GM12865 (cell line): ENCODE results near the gene AOAH.

Experiments used
- DNase-seq: peaks from one replicate; pipeline ENCODE4 v3.0.0; 2010; ENCODE audit warnings: low read depth
- H3K4me3 ChIP-seq: 2 replicates; pipeline ENCODE4 v1.5.1; 2011; ENCODE audit warnings: mild to moderate bottlenecking, low read depth, low read length, control low read depth
- CTCF ChIP-seq: IDR thresholded peaks from 2 replicates; pipeline ENCODE4 v1.5.1; 2011; ENCODE audit warnings: low read length, control low read depth, low read depth, inconsistent platforms; ENCODE audit not compliant: insufficient read depth; ENCODE audit errors: missing control alignments

AOAH gene

DNA sequence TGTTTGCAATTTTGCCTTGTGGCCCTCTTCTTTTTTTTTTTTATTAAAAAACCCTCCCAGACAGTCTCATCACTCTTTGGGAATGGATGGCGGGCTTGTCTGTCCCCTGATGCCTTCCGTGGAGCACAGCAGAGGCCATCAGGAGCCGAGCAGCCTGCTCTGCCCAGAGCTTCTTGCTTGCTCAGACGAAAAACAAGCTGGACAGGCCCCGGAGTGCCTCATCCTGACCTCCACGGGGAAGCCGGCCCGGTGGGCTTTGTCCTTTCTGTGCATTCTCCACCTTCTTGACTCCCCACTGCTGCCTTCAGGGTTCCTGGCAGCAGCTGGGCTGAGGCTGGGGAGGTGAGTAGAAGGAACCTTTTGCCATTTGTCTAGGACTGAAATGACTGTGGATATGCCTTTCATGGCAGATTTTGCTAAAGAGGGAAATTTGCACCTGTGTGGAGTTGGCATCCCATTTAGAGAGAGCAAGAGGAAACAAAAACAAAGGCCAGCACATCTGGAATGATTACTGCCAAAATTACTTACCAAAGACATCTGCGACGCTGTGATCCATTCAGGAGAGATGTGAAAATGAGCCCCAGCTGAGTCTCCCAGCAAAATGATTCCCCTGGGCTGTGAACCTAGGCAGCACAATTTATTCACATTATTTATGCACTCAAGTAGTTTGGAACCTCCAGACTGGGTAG, 108.3 kb downstream of the AOAH start:
- TF ChIP-seq CTCF, result no peak
- no peak overlapping the region for H3K4me3 ChIP-seq
- DNase-seq, result no peak

DNA sequence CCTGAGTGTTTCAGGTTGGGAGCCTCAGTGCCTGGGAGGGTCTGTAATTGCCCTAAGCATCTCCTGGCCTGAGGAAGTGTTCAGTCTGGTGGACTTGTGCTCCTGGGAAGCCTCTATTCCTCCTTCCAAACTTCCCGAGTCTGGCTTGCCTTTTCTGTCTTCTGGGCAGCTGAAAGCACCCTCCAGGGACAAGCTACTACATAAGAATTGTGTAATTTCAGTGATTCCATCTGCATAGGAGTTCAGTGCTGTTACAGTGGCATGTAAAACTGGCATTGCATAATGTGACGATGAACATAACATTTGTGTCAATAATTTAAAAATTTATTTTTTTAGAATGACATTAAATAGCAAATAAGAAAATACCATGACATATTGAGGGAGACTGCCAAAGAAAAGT, 109.3 kb downstream of the AOAH start:
- H3K4me3 ChIP-seq, result no peak overlapping the region
- TF ChIP-seq CTCF, result no peak
- DNase-seq, result no peak

DNA sequence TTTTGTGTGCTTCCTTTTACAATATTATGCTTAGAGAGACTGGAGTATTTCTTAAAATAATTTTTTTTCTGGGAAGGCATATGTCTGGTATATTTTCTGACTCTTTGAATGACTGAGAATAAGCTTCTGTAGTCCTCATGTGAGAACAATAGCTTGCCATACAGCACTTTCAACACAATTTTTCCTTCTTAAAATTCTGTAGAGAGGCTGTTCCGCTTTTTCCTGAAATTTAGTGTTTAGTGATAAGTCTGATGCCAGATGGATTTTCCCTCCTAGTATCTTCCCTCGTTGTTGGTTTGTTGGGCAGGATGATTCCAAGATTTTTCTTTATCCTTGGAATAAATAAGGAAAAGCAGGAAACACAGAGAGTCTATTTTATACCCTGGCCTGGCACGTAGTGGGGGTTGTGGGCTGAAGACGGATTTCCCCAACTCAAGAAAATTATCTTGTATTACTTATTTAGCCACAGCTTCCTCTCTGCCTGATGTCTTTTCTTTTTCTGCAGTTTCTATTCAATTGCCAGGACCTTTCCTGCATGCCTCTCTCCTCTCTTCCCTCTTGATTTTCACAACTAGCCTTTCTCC, 111.2 kb downstream of the AOAH start:
- DNase-seq, result no peak
- no peak for TF ChIP-seq CTCF
- H3K4me3 ChIP-seq, result no peak overlapping the region

GRCh38 chr7:36611703-36612102, 112.6 kb downstream of the AOAH start:
- DNase-seq, result no peak
- no peak for TF ChIP-seq CTCF
- no peak overlapping the region for H3K4me3 ChIP-seq

- no peak overlapping the region for H3K4me3 ChIP-seq
- no peak for DNase-seq
- TF ChIP-seq CTCF, result no peak
Measured at GRCh38 chr7:36607721-36608095, 116.6 kb downstream of the AOAH start.

GRCh38 chr7:36606976-36607720, 117.1 kb downstream of the AOAH start:
- TF ChIP-seq CTCF, result no peak
- no peak overlapping the region for H3K4me3 ChIP-seq
- DNase-seq, result no peak
